Measurements from ENCODE around the gene RPS6KB1.
"Not testable (repeated sequence)": the region's sequence is repeated elsewhere in the genome, so short reads cannot be mapped to it uniquely, and the experiment has no call there.

RPS6KB1 gene

GRCh38 chr17:59897090-59897489 lies 4.2 kb downstream of the RPS6KB1 start:
- DNase-seq (ENCODE audit: low read depth) = no peak
- no peak for TF ChIP-seq CTCF (IDR thresholded peaks at IDR 0.05; ENCODE audit: insufficient read depth, low read depth, low read length, missing control alignments)
- H3K4me3 ChIP-seq (ENCODE audit: low read length) = no peak overlapping the region

GRCh38 chr17:59899099-59899498 lies 6.2 kb downstream of the RPS6KB1 start:
- H3K4me3 ChIP-seq (ENCODE audit: low read length) = no peak overlapping the region
- DNase-seq (ENCODE audit: low read depth) = peak; percentile 65
- peak; percentile 59 for TF ChIP-seq CTCF (IDR thresholded peaks at IDR 0.05; ENCODE audit: insufficient read depth, low read depth, low read length, missing control alignments)

GRCh38 chr17:59901604-59902003 lies 8.7 kb downstream of the RPS6KB1 start:
- TF ChIP-seq CTCF (IDR thresholded peaks at IDR 0.05; ENCODE audit: insufficient read depth, low read depth, low read length, missing control alignments) = no peak
- no peak for DNase-seq (ENCODE audit: low read depth)

DNA sequence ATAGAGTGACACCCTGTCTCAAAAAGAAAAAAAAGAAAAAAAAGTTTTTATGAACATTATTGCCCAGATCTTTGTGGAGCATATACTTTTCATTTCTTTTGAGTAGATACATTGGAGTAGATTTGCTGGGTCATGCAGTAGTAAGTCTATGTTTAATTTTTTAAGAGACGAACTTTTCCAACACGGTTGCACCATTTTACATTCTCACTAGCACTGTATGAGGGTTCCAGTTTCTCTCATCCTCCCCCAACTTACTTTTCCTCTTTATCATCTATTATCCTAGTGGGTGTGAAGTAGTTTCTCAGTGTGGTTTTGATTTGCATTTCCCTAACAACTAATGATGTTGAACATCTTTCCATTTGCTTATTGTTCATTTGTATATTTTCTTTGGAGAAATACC lies 10.5 kb downstream of the RPS6KB1 start:
- TF ChIP-seq CTCF (IDR thresholded peaks at IDR 0.05; ENCODE audit: insufficient read depth, low read depth, low read length, missing control alignments) = no peak
- no peak for DNase-seq (ENCODE audit: low read depth)
- H3K4me3 ChIP-seq (ENCODE audit: low read length) = no peak overlapping the region

More at GRCh38 chr17:59901604-59902003, 8.7 kb downstream of the RPS6KB1 start:
- H3K4me3 ChIP-seq (ENCODE audit: low read length) = no peak overlapping the region

DNA sequence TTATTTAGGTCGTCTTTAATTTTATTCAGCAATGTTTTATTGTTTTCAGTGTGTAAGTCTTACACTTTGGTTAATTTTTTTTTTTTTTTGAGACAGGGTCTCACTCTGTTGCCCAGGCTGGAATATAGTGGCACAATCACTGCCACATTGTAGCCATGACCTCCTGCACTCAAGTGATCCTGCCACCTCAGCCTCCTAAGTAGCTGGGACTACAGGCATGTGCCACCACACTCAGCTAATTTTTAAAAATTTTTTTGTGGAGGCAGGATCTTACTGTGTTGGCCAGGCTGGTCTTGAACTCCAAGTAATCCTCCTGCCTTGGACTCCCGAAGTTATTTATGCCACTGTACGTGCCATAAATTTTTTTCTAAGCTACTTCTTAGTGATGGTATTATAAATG lies 14.5 kb downstream of the RPS6KB1 start:
- no peak for TF ChIP-seq CTCF (IDR thresholded peaks at IDR 0.05; ENCODE audit: insufficient read depth, low read depth, low read length, missing control alignments)
- H3K4me3 ChIP-seq (ENCODE audit: low read length) = no peak overlapping the region
- no peak for DNase-seq (ENCODE audit: low read depth)

DNA sequence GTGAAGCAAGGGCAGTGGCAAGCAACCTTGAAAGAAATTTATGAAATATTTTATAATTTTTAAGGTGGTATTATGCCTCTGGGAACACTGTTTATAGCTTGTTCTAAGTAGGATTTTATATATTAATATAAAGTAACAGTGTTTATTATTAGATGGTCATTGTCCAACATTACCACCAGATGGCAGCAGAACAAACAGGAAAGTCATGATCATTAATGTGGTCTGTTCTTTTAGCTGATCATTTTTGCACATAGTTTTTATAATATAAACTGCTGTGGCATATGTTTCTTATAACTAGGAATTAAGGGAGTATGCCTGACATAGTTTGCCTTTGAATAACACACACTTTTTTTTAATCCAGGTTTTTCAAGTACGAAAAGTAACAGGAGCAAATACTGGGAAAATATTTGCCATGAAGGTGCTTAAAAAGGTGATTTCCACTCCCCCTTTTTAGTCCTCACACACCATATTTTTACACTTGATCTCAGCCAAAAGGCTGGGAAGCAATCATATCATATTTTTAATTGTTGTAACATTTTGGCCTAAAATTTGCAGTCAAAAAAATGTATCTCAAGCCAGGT lies 21.4 kb downstream of the RPS6KB1 start:
- TF ChIP-seq CTCF (IDR thresholded peaks at IDR 0.05; ENCODE audit: insufficient read depth, low read depth, low read length, missing control alignments) = peak; percentile 52
- DNase-seq (ENCODE audit: low read depth) = peak; percentile 50
- no peak overlapping the region for H3K4me3 ChIP-seq (ENCODE audit: low read length)

DNA sequence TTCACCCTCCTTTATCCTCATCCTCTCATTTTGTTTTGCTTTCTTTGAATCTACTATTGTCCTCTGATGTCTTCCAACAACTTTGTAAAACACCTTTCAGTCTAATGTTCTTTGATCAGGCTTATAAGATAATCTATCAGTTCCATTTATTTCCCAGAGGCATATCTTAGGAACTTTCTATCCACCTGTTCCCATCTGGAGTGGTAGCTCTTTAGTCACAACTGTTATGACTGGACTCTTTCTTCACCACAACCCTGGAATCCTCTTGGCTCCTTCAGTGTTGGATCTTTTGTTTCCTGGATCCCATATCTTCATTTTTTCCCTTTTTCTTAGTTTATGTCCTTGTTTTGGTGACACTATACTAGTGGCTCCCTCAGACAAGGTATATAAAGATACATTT lies 23.5 kb downstream of the RPS6KB1 start:
- no peak overlapping the region for H3K4me3 ChIP-seq (ENCODE audit: low read length)
- TF ChIP-seq CTCF (IDR thresholded peaks at IDR 0.05; ENCODE audit: insufficient read depth, low read depth, low read length, missing control alignments) = no peak
- DNase-seq (ENCODE audit: low read depth) = no peak

DNA sequence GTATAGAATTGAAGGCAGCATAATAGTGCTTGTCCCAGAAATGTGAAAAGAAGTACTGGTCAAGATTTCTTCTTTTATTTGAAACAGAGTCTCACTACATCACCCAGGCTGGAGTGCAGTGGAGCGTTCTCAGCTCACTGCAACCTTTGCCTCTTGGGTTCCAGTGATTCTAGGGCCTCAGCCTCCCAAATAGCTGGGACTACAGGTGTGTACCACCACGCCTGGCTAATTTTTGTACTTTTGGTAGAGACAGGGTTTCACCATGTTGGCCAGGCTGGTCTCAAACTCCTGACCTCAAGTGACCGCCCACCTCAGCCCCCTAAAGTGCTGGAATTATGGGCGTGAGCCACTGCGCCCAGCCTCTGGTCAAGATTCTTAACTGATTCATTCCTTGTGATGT lies 27.7 kb downstream of the RPS6KB1 start:
- DNase-seq (ENCODE audit: low read depth); H3K4me3 ChIP-seq (ENCODE audit: low read length): not testable (repeated sequence)

DNA sequence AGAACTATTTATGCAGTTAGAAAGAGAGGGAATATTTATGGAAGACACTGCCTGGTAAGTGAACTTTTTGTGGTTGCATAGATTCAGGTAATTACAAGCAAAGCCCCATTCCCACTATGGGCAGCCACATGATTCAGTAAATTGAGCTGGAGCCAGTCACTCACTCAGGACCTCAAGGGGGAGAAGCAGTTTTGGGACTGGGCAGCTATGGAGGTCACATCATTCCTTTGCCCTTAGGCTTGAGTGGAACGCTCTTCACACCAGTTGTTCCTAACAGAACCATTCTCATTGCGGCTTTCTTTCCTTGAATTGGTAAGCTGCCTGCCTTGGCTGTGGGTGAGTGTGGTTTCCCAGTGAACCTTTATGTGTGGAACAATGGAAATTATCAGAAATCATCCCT lies 37.2 kb downstream of the RPS6KB1 start:
- not testable (repeated sequence) for DNase-seq (ENCODE audit: low read depth); H3K4me3 ChIP-seq (ENCODE audit: low read length)

DNA sequence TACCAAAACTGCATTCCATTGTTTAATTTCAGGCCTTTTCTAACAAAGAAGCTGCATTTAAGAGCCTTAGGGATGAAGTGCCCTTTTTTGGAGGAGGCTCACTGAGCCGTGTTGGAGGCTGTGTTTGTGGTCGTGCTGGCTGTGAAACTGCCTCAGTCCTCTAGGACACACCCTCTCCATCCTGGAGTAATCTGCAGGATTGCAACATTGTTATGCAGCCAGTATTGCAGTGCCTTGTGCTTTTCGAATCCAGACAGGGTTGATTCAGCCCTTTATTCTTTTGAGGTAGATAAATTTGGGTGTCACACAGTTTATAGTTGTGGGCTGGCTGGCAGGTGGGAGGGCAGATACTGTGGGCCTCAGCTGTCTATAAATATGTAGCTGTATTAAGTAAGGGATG lies 37.8 kb downstream of the RPS6KB1 start:
- peak; percentile 59 for DNase-seq (ENCODE audit: low read depth)

GRCh38 chr17:59933317-59933716 lies 40.4 kb downstream of the RPS6KB1 start:
- not testable (repeated sequence) for H3K4me3 ChIP-seq (ENCODE audit: low read length); DNase-seq (ENCODE audit: low read depth)

More for the DNA sequence above, 37.8 kb downstream of the RPS6KB1 start:
- H3K4me3 ChIP-seq (ENCODE audit: low read length) = not testable (repeated sequence)

Measured in epithelial cell of esophagus (primary cell).